ENCODE results near the gene DIO3. TPM values are rescaled to one million over a fixed set of nuclear protein-coding genes. Genes with fewer than 3 reads are reported as not detected.

Gene DIO3
- total RNA-seq, 4 donors from 2014 or later: 2.1 to 6.4 (median 5.6) TPM

DNA sequence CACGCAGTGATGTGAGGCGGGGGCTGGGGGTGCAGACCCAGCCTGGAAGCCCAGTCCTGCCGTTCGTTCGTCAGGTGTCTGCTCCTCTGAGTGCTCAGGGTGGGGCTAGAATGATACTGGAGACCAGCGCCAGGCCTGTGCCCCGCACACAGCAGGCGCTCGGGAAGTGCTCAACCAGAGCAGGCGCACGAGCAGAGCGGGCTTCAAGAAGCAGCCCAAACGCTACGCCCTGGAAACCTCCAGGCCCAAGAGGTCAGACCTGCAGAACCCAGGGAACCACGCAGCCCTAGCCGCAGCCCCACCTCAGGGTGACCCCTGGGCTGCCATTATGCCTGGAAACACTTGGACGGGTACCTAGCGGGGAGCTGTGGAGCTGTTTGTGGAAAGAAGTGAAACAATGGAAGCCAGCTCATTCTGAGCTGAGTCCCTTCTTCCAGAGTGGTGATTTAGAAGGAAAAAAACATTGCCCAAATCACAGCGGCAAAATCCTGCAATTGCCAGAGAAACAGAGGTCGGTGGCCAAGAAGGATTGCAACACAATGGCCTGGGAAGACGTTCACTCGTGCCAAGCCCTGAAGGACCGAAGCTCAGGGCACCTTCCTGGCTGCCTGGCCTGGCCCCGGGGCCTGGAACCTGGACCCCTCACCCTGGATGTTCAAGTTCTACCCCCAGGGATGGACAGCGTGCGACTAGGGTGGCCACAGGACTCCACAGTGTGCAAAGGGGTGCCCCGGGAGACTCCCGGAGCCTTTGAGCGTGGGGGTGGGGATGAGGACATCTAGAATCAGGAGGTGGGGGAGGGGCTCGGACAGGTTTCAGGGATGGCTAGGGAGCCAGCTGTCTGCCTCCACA, 40.4 kb upstream of the DIO3 start:
- TF ChIP-seq, protein P1, sequence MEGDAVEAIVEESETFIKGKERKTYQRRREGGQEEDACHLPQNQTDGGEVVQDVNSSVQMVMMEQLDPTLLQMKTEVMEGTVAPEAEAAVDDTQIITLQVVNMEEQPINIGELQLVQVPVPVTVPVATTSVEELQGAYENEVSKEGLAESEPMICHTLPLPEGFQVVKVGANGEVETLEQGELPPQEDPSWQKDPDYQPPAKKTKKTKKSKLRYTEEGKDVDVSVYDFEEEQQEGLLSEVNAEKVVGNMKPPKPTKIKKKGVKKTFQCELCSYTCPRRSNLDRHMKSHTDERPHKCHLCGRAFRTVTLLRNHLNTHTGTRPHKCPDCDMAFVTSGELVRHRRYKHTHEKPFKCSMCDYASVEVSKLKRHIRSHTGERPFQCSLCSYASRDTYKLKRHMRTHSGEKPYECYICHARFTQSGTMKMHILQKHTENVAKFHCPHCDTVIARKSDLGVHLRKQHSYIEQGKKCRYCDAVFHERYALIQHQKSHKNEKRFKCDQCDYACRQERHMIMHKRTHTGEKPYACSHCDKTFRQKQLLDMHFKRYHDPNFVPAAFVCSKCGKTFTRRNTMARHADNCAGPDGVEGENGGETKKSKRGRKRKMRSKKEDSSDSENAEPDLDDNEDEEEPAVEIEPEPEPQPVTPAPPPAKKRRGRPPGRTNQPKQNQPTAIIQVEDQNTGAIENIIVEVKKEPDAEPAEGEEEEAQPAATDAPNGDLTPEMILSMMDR (IDR thresholded peaks at IDR 0.05; ENCODE audit: low read depth): no peak

DNA sequence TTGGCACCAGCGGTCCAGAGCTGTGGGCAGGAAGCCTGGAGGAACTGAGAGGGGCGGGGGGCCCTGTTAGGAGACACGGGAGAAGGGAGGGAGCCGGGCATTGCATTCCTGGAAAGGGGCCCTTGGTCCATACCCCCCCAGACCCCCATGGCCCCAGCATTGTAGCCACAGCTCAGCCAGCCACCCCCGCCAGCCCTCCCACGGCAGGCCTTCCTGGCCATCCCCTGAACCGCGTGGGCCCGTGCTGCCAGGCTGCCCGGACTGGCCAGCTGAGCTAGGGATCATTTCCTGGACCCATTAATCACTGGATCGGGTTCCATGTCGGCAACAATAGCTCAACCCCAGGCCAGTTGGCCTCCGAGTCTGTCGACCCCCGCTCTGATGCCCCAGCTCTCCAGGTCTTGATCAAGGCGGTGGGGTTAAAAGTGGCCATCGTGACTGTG, 39.8 kb upstream of the DIO3 start:
- TF ChIP-seq, protein P1 (IDR thresholded peaks at IDR 0.05; ENCODE audit: low read depth): no peak

DNA sequence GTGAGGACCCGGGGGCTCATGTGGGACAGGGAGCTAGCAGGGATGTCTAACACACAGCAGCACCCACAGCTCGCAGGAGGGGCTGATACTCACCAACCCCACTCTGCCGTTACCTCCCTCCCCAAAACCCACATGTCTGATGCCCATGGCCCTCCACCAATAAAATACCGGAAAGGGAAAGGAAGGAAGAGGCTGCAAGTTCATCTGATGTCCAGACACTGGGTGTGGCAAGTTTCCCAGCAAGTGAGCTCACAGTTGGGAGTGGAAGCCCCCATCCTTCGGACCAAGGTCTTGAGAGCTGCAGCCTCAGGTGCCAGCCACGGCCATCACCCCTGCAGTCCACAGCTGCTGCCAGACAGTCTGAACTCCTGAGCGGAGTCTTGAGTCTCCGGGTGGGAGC, 39.3 kb upstream of the DIO3 start:
- TF ChIP-seq, protein P1 (IDR thresholded peaks at IDR 0.05; ENCODE audit: low read depth): no peak

DNA sequence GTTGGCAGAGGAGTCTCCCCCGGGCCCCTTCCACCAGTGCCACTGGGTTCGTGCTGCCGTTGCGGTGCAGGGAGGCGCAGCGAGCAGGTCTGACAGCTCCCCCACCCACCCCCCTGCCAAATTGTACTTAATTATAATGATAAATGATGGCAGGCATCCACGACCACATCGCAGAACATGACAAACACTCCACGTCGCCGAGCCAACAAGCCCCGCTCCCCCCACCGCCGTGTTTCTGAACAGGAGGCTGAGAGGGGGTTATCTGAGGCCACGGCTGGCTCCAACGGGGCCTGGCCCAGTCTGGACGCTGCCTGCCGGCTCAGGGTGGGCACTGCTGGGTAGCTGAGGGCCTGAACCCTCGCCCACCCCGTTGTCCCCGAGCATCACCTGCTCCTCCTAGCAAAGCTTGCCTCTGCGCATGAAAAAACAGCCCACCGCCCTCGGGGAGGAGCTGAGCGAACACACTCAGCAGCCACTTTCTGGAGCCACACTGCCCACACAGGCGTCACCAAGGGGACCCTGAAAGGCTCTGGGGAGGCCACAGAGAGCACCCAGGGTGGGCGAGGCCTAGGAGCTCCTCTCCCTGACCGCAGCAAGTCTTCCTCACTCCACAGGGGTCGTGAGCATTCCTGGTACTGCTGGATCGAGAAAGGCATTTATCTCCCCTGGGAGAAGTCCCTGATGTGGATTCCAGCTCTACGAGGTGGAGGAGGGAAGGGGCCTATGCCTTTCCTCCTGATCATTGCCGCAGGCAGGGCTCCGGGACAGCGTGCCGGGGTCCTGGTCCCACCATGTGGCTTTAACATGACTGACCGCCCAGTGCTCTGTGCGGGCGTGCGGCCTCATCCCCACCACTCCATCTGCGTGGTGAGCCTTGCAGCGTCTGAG, 35.4 kb upstream of the DIO3 start:
- TF ChIP-seq, protein P1 (IDR thresholded peaks at IDR 0.05; ENCODE audit: low read depth): no peak

DNA sequence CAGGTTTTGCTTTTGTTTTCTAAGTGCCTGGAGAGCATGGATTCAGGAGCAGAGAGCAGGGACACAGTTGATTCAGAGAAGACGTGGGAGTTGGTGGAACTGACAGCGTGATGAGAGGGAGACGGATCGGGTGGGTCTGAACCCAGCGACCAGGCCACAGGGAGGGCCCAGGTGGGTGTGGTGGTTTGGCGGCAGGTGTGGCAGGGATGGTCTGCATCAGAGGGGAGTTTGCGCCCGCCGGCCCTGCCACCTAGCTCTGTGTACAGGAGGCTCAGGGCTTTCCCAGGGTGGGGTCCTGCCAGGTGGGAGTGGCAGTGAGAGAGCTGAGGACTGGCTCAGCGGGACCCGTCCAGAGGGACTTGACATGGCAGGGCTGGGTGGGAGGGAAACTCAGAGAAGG, 33.3 kb upstream of the DIO3 start:
- TF ChIP-seq, protein P1 (IDR thresholded peaks at IDR 0.05; ENCODE audit: low read depth): no peak

DNA sequence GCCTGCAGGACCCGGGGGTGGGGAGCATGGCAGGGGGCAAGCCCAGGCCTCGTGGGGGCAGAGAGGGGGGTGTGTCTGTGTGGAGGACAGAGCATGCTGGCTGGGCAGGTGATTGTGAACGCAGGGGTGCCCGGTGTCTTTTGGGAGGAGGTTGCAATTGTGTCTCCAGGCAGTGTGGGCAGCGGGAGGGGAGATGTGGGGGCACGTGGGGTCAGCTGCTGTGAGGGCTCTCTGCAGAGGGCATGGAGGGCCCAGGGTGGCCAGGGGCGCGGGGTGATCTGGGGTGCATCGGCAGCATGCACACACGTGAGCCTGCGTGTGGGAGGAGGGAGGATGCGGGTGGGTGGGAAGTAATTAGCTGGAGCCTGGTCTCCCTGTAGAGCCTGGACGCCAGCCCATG, 32.2 kb upstream of the DIO3 start:
- TF ChIP-seq, protein P1 (IDR thresholded peaks at IDR 0.05; ENCODE audit: low read depth): no peak

DNA sequence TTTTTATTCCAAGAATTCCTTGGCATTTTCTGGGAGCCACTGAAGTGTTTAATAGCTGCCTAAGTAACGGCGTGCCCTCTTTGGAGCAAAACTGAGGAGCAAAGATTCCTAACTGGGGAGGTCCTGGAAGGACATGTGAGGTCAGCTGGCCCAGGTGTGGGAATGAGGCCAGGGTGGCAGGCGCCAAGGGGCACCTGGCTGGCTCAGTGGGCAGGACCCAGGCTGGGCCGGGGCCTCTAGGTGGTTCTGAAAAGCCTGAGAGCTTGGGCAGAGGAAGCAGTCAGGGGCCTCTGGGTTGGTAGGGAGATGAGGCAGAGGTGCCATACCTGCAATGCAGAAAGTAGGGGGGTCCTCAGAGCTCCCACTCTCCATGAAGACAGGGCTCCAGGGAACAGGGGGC, 27.1 kb upstream of the DIO3 start:
- TF ChIP-seq, protein P1 (IDR thresholded peaks at IDR 0.05; ENCODE audit: low read depth): no peak
